A673 (cell line): ENCODE measurements around the gene LMTK2. TPM values are rescaled to one million over a fixed set of nuclear protein-coding genes. Genes with fewer than 3 reads are reported as not detected.

Experiments
- BruUV-seq: library from RNA; stranded (reverse); fragments of 400-500 nt; replicated peaks from 2 replicates; lab custom pipeline; 2021; lab: Mats Ljungman, UMichigan
- CTCF ChIA-PET: fragments of 300-600 bp; sonication (Branson Sonifier 250); formaldehyde crosslinking; loops from one replicate; lab custom pipeline; 2022; ENCODE audit warnings: antibody characterized with exemption; lab: Charles Lee
- POLR2A ChIA-PET: fragments of 300-600 bp; sonication (Branson Sonifier 250); formaldehyde crosslinking; loops from one replicate; lab custom pipeline; 2022; ENCODE audit warnings: antibody characterized with exemption; ENCODE audit not compliant: low non-redundant PET; lab: Charles Lee
- DNase-seq: peaks from one replicate; pipeline ENCODE4 v3.0.0-alpha.2; 2015; ENCODE audit warnings: low spot score
- H3K27ac ChIP-seq: fragments of 200-600 bp; sonication (generic); 2 replicates; pipeline ENCODE4 v1.5.1; 2016; ENCODE audit warnings: mixed run types, low read depth, mild to moderate bottlenecking, mixed read lengths, antibody characterized with exemption, low read length; ENCODE audit not compliant: poor library complexity, severe bottlenecking
- H3K27me3 ChIP-seq: fragments of 200-600 bp; sonication (generic); replicated peaks from 2 replicates; pipeline ENCODE4 v1.6.1; 2017; ENCODE audit warnings: mixed run types, low read depth, mild to moderate bottlenecking, mixed read lengths, antibody characterized with exemption, low read length; ENCODE audit not compliant: insufficient read depth, poor library complexity
- H3K36me3 ChIP-seq: fragments of 200-600 bp; sonication (generic); 2 replicates; pipeline ENCODE4 v1.6.1; 2016; ENCODE audit warnings: mixed run types, mild to moderate bottlenecking, mixed read lengths, antibody characterized with exemption, low read length; ENCODE audit not compliant: insufficient read depth, poor library complexity, severe bottlenecking
- H3K4me1 ChIP-seq: fragments of 200-600 bp; sonication (generic); 2 replicates; pipeline ENCODE4 v1.6.1; 2017; ENCODE audit warnings: mixed run types, mild to moderate bottlenecking, mixed read lengths, antibody characterized with exemption, low read length; ENCODE audit not compliant: insufficient read depth, poor library complexity, severe bottlenecking
- H3K4me3 ChIP-seq: fragments of 200-600 bp; sonication (generic); 2 replicates; pipeline ENCODE4 v1.5.1; 2016; ENCODE audit warnings: low read depth, mixed run types, mild to moderate bottlenecking, mixed read lengths, low read length; ENCODE audit not compliant: poor library complexity, severe bottlenecking
- H3K9me3 ChIP-seq: fragments of 200-600 bp; sonication (generic); 2 replicates; pipeline ENCODE4 v1.6.1; 2016; ENCODE audit warnings: mixed run types, low read depth, mild to moderate bottlenecking, mixed read lengths, antibody characterized with exemption, low read length; ENCODE audit not compliant: poor library complexity, severe bottlenecking
- EZH2 ChIP-seq: fragments of 200-600 bp; sonication (generic); IDR thresholded peaks from 2 replicates; pipeline ENCODE4 v1.6.1; 2017; ENCODE audit warnings: borderline replicate concordance, low read depth, mild to moderate bottlenecking, mixed read lengths, antibody characterized with exemption, low read length; ENCODE audit not compliant: poor library complexity, severe bottlenecking
- intact Hi-C: fragments of 100-400 bp; cut with micrococcal nuclease; formaldehyde crosslinking; loops from one replicate; pipeline ENCODE4 v1.10.0; 2022; ENCODE audit not compliant: unreplicated experiment
- total RNA-seq: library from RNA; stranded (reverse); gene quantifications from 2 replicates; pipeline ENCODE4 v1.2.3, GENCODE V29; 2021
- TF ChIP-seq, protein P1 (sequence below): fragments of 300-800, 200-600 bp; sonication (generic); conservative IDR thresholded peaks from 2 replicates; pipeline ENCODE4 v1.5.1; 2017; ENCODE audit warnings: low read depth, mild to moderate bottlenecking, antibody characterized with exemption, low read length, moderate library complexity, mixed read lengths

The LMTK2 gene
- total RNA-seq, 1 experiment from 2014 or later = 20.6 TPM

DNA sequence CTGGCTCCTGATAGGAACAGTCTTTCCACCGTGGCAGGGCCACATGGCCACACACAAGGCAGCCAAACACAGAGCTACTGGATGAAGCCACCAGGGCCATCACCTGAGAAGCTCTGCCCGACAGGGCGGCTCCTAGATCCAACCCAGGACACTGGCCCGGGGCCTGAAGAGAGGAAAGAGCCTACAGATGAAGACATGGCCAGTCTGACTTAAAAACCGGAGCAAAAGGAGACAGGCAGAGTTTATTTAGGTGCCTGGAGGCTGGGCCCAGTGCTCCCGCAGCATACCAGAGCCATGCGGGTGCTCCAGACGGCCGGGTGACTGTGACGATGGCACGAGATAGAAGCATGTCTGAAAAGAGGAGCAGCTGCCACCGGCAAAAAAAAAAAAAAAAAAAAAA is 141.5 kb downstream of the LMTK2 start:
- no peak for DNase-seq

DNA sequence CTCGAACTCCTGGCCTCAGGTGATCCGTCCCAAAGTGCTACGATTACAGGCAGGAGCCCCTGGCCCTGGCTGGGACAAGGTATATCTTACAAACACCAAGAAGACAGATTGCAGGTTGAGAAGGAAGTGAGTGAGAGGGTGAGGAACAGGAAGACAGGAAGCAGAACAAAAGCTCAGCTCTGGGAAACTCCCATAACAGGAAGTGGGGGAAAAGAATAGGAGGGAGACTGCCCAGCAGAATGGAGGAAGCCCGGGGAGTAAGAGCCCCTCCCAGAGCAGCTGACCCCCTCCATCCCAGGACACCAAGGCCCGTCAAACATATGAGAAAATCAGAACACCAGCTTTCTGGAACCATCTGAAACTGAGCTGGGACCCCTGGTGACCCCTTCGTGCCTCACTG is 142.4 kb downstream of the LMTK2 start:
- no peaks in the 10 kb centered on the region for H3K9me3 ChIP-seq
- no TSS peak for BruUV-seq
- DNase-seq = no peak
- H3K27me3 ChIP-seq = no peaks in the 10 kb centered on the region
- POLR2A ChIA-PET = no interaction called here
- intact Hi-C loops = no loop called here
- H3K4me1 ChIP-seq = peaks cover 4% of the 10 kb centered on the region
- no peak overlapping the region for H3K4me3 ChIP-seq
- H3K27ac ChIP-seq = no peak overlapping the region
- CTCF ChIA-PET = no interaction called here
- no peaks in the 10 kb centered on the region for H3K36me3 ChIP-seq
- no peak for TF ChIP-seq EZH2
- TF ChIP-seq, protein P1, sequence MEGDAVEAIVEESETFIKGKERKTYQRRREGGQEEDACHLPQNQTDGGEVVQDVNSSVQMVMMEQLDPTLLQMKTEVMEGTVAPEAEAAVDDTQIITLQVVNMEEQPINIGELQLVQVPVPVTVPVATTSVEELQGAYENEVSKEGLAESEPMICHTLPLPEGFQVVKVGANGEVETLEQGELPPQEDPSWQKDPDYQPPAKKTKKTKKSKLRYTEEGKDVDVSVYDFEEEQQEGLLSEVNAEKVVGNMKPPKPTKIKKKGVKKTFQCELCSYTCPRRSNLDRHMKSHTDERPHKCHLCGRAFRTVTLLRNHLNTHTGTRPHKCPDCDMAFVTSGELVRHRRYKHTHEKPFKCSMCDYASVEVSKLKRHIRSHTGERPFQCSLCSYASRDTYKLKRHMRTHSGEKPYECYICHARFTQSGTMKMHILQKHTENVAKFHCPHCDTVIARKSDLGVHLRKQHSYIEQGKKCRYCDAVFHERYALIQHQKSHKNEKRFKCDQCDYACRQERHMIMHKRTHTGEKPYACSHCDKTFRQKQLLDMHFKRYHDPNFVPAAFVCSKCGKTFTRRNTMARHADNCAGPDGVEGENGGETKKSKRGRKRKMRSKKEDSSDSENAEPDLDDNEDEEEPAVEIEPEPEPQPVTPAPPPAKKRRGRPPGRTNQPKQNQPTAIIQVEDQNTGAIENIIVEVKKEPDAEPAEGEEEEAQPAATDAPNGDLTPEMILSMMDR = no peak

More for the DNA sequence above, 141.5 kb downstream of the LMTK2 start:
- Histone ChIP-seq H3K9me3 (no peaks in the 10 kb centered on the region), H3K27ac (no peak overlapping the region), H3K4me1 (peaks cover 4% of the 10 kb centered on the region), H3K27me3 (no peaks in the 10 kb centered on the region), H3K36me3 (no peaks in the 10 kb centered on the region), H3K4me3 (no peak overlapping the region)
- ChIA-PET CTCF (no interaction called here), POLR2A (no interaction called here)
- no peak for TF ChIP-seq EZH2
- TF ChIP-seq, protein P1 = no peak
- BruUV-seq = no TSS peak
- intact Hi-C loops = no loop called here

DNA sequence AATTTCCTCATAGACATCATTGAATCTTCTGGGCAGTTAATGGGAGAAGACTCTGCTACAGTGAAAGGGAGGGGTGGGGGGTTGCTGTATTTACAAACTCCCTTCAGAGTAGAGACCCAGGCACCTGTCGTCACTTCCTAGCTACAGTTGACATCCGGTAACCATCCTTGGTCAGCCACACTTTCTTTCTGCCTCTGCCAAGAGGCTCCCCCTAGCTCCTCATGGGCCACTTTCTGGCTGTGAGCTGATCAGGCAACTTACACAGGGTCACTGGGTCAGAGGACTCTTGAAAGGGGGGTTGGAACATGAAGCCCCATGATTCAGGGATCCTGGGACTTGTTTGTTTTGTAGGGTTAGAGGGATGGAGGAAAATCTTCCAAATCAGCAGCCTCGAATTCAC is 144.1 kb downstream of the LMTK2 start:
- no peaks in the 10 kb centered on the region for H3K9me3 ChIP-seq
- no TSS peak for BruUV-seq
- TF ChIP-seq, protein P1 = no peak
- no peak for TF ChIP-seq EZH2
- DNase-seq = no peak
- CTCF ChIA-PET = no interaction called here
- POLR2A ChIA-PET = interaction anchor here (0.7 kb wide), 1 partner anchor 296 kb away, joined by 8 read pairs; no protein-coding TSS in a partner anchor
- intact Hi-C loops = no loop called here
- no peak overlapping the region for H3K4me3 ChIP-seq
- no peak overlapping the region for H3K27ac ChIP-seq
- no peaks in the 10 kb centered on the region for H3K27me3 ChIP-seq
- peaks cover 4% of the 10 kb centered on the region for H3K4me1 ChIP-seq
- no peaks in the 10 kb centered on the region for H3K36me3 ChIP-seq
